K562 (cell line): ENCODE measurements around the gene SPINK2.

Experiments used
- EGR1 ChIP-seq: fragments of 450-650 bp; conservative IDR thresholded peaks from 2 replicates; pipeline ENCODE4 v1.6.1; 2017; ENCODE audit warnings: mild to moderate bottlenecking
- SP1 ChIP-seq: sonication (generic); formaldehyde crosslinking; IDR thresholded peaks from 2 replicates; pipeline ENCODE4 v1.8.1; 2022; ENCODE audit warnings: mild to moderate bottlenecking, missing genetic modification reagents
- ZBTB1 ChIP-seq: sonication (generic); formaldehyde crosslinking; IDR thresholded peaks from 2 replicates; pipeline ENCODE4 v1.8.1; 2023; ENCODE audit warnings: missing genetic modification reagents, low read depth, mild to moderate bottlenecking, borderline replicate concordance
- ZEB2 ChIP-seq: fragments of 450-650 bp; IDR thresholded peaks from 2 replicates; pipeline ENCODE4 v1.6.1; 2016
- ZNF280B ChIP-seq: fragments of 250-450 bp; sonication (Bioruptor Pico); IDR thresholded peaks from 2 replicates; pipeline ENCODE4 v1.5.1; 2021; ENCODE audit warnings: mild to moderate bottlenecking

- no peak for TF ChIP-seq ZBTB1
- no peak for TF ChIP-seq ZNF280B (CRISPR knock-in tag)
- no peak for TF ChIP-seq ZEB2
- TF ChIP-seq EGR1 = no peak
- no peak for TF ChIP-seq SP1
These were observed 25.3 kb downstream of the SPINK2 start for GRCh38 chr4:56796211-56796610.
